ENCODE measurements around the gene CTCFL. TPM values are rescaled to one million over a fixed set of nuclear protein-coding genes. Genes with fewer than 3 reads are reported as not detected.

Gene CTCFL
- total RNA-seq, 4 donors from 2014 or later, result not detected

DNA sequence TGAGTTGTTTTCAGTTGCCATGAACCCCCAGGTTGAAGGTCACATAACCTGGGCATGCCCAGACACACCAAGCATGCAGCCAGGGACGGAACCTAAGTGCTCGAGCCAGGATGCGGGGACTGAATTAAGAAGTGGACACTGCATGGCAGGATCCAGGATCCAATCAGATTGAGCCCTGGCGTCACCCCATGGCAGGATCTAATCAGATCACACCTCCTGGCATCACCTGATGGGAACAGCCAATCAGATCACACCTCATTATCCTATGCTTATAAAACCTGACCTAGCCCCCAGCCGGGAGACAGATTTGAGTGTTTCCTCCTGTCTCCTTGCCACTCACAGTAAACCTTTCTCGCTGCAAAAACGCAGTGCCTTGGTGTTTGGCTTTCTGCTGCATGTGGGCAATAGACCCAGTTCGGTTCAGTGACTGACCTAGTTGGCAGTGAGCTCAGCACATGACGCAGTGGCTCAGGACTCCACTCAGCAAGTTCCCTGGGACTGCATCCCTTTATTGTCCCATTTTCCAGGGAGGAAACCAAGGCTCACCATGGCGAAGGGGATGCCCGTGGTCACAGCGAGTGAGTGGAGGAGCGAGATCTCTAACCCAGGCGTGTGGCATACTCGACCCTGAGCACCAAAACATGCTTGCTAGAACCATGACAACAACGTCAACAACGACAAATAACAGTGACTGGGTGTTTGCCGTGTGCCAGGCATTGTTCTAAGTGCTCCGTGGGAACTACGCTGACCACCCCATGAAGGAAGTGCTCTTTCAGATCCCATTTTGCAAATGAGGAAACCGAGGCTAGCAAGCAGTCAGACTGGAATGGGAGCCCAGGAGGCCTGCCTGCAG, 67.5 kb downstream of the CTCFL start:
- no peak overlapping the region for H3K4me3 ChIP-seq
- H3K36me3 ChIP-seq, result no peaks in the 10 kb centered on the region
- TF ChIP-seq POLR2A (IDR thresholded peaks at IDR 0.05) (no peak), EP300 (IDR thresholded peaks at IDR 0.05) (no peak)
- TF ChIP-seq, protein P1, sequence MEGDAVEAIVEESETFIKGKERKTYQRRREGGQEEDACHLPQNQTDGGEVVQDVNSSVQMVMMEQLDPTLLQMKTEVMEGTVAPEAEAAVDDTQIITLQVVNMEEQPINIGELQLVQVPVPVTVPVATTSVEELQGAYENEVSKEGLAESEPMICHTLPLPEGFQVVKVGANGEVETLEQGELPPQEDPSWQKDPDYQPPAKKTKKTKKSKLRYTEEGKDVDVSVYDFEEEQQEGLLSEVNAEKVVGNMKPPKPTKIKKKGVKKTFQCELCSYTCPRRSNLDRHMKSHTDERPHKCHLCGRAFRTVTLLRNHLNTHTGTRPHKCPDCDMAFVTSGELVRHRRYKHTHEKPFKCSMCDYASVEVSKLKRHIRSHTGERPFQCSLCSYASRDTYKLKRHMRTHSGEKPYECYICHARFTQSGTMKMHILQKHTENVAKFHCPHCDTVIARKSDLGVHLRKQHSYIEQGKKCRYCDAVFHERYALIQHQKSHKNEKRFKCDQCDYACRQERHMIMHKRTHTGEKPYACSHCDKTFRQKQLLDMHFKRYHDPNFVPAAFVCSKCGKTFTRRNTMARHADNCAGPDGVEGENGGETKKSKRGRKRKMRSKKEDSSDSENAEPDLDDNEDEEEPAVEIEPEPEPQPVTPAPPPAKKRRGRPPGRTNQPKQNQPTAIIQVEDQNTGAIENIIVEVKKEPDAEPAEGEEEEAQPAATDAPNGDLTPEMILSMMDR (IDR thresholded peaks at IDR 0.05), result no peak
- no peak for DNase-seq (ENCODE audit: low spot score in 2 of 2)
- no peaks in the 10 kb centered on the region for H3K27me3 ChIP-seq
- WGBS, 2 donors, result 75 to 76% methylated on average over 16 to 21 of the region's 21 CpGs
- no peaks in the 10 kb centered on the region for H3K9me3 ChIP-seq
- peaks cover 0 to 4% (median 0%) of the 10 kb centered on the region in 4 donors for H3K4me1 ChIP-seq
- H3K27ac ChIP-seq, result no peak overlapping the region

- 88 to 98% methylated on average over 13 of the region's 13 CpGs for WGBS, 2 donors
- Histone ChIP-seq H3K27ac (no peak overlapping the region), H3K9me3 (no peaks in the 10 kb centered on the region), H3K36me3 (no peaks in the 10 kb centered on the region), H3K4me1 (peaks cover 0 to 13% (median 2%) of the 10 kb centered on the region in 4 donors), H3K4me3 (no peak overlapping the region), H3K27me3 (no peaks in the 10 kb centered on the region)
- no peak for DNase-seq (ENCODE audit: low spot score in 2 of 2)
- TF ChIP-seq, protein P1 (IDR thresholded peaks at IDR 0.05), result no peak
- no peak for TF ChIP-seq POLR2A (IDR thresholded peaks at IDR 0.05)
- no peak for TF ChIP-seq EP300 (IDR thresholded peaks at IDR 0.05)
These were observed 68.8 kb downstream of the CTCFL start for GRCh38 chr20:57456116-57456515.

DNA sequence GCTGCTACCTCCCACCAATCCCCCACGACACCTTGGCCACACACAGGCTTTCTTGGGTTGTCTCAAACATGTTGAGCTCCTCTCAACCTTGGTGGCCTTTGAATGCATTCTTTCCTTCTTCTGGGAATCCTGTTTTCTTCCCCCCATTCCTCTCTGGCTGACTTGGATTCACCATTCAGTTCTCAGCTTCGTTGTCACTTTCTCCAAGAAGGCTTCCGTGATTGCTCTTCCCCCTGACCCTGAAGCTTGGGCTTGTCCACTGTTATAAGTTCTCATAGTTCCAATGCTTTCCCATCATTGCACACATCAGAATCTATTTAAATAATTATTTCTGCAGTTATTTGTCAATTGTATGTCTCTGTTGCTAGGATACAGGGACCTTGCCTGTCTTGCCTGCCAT, 69.6 kb downstream of the CTCFL start:
- H3K9me3 ChIP-seq, result no peaks in the 10 kb centered on the region
- WGBS, 2 donors, result 56 to 72% methylated on average over 3 of the region's 3 CpGs
- no peak overlapping the region for H3K4me3 ChIP-seq
- H3K27me3 ChIP-seq, result peaks cover 0 to under 1% of the 10 kb centered on the region in 2 donors
- no peak for TF ChIP-seq EP300 (IDR thresholded peaks at IDR 0.05)
- no peak for TF ChIP-seq POLR2A (IDR thresholded peaks at IDR 0.05)
- TF ChIP-seq, protein P1 (IDR thresholded peaks at IDR 0.05), result no peak
- no peak for DNase-seq (ENCODE audit: low spot score in 2 of 2)
- no peaks in the 10 kb centered on the region for H3K36me3 ChIP-seq
- H3K27ac ChIP-seq, result no peak overlapping the region
- H3K4me1 ChIP-seq, result peaks cover 0 to 14% (median 2%) of the 10 kb centered on the region in 4 donors

GRCh38 chr20:57451795-57452661, 72.9 kb downstream of the CTCFL start:
- H3K36me3 ChIP-seq, result no peaks in the 10 kb centered on the region
- no peak overlapping the region for H3K4me3 ChIP-seq
- peaks cover 0 to 14% (median 0%) of the 10 kb centered on the region in 4 donors for H3K4me1 ChIP-seq
- H3K9me3 ChIP-seq, result no peaks in the 10 kb centered on the region
- DNase-seq (ENCODE audit: low spot score in 2 of 2), result no peak
- H3K27ac ChIP-seq, result no peak overlapping the region
- TF ChIP-seq EP300 (IDR thresholded peaks at IDR 0.05) (no peak), POLR2A (IDR thresholded peaks at IDR 0.05) (no peak)
- TF ChIP-seq, protein P1 (IDR thresholded peaks at IDR 0.05), result no peak
- WGBS, 2 donors, result 73 to 79% methylated on average over 21 of the region's 21 CpGs
- peaks cover 0 to 8% of the 10 kb centered on the region in 2 donors for H3K27me3 ChIP-seq
